Measurements from ENCODE around the gene FLCN.

- TF ChIP-seq CTCF (IDR thresholded peaks at IDR 0.05; ENCODE audit: low read depth, low read length) (no peak), MYC (IDR thresholded peaks at IDR 0.05; ENCODE audit: low read depth, low read length) (no peak), POLR2A (IDR thresholded peaks at IDR 0.05; ENCODE audit: extremely low read depth, insufficient read length) (no peak), MAX (IDR thresholded peaks at IDR 0.05; ENCODE audit: low read depth, low read length) (no peak)
These were observed 35.1 kb downstream of the FLCN start for GRCh38 chr17:17201907-17202306.

Data from NB4 (cell line).